ENCODE measurements around the gene USP22.

GRCh38 chr17:21002309-21003006, 40.4 kb downstream of the USP22 start:
- TF ChIP-seq GABPA (IDR thresholded peaks at IDR 0.05; ENCODE audit: low read depth) = no peak
- TF ChIP-seq, protein P1, sequence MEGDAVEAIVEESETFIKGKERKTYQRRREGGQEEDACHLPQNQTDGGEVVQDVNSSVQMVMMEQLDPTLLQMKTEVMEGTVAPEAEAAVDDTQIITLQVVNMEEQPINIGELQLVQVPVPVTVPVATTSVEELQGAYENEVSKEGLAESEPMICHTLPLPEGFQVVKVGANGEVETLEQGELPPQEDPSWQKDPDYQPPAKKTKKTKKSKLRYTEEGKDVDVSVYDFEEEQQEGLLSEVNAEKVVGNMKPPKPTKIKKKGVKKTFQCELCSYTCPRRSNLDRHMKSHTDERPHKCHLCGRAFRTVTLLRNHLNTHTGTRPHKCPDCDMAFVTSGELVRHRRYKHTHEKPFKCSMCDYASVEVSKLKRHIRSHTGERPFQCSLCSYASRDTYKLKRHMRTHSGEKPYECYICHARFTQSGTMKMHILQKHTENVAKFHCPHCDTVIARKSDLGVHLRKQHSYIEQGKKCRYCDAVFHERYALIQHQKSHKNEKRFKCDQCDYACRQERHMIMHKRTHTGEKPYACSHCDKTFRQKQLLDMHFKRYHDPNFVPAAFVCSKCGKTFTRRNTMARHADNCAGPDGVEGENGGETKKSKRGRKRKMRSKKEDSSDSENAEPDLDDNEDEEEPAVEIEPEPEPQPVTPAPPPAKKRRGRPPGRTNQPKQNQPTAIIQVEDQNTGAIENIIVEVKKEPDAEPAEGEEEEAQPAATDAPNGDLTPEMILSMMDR (IDR thresholded peaks at IDR 0.05; ENCODE audit: insufficient read depth, low read length) = no peak
